Fibroblast of pulmonary artery (primary cell): Measurements from ENCODE around the gene FMN2.

ENCODE experiments used
- DNase-seq: peaks from one replicate; pipeline ENCODE4 v3.0.0-alpha.2; 2010; ENCODE audit warnings: low read depth
- H3K4me3 ChIP-seq: replicated peaks from 2 replicates; pipeline ENCODE4 v1.5.1; 2011; ENCODE audit warnings: low read depth, mild to moderate bottlenecking, control low read depth, low read length, moderate library complexity
- CTCF ChIP-seq: IDR thresholded peaks from 2 replicates; pipeline ENCODE4 v1.5.1; 2011; ENCODE audit warnings: mild to moderate bottlenecking, control low read depth, low read length, inconsistent platforms; ENCODE audit errors: missing control alignments

Gene FMN2

GRCh38 chr1:240362826-240363225 is 271.1 kb downstream of the FMN2 start:
- H3K4me3 ChIP-seq, result no peak overlapping the region
- no peak for TF ChIP-seq CTCF
- no peak for DNase-seq

- no peak for DNase-seq
- TF ChIP-seq CTCF, result no peak
- no peak overlapping the region for H3K4me3 ChIP-seq
Measured at GRCh38 chr1:240363315-240363714, 271.6 kb downstream of the FMN2 start.

GRCh38 chr1:240363914-240364313 is 272.2 kb downstream of the FMN2 start:
- no peak for TF ChIP-seq CTCF
- no peak overlapping the region for H3K4me3 ChIP-seq
- no peak for DNase-seq

GRCh38 chr1:240366636-240367035 is 275.0 kb downstream of the FMN2 start:
- no peak overlapping the region for H3K4me3 ChIP-seq
- TF ChIP-seq CTCF, result no peak
- DNase-seq, result no peak

- H3K4me3 ChIP-seq, result no peak overlapping the region
- DNase-seq, result no peak
- no peak for TF ChIP-seq CTCF
Measured at GRCh38 chr1:240385551-240385950, 293.9 kb downstream of the FMN2 start.

GRCh38 chr1:240385985-240386978 is 294.6 kb downstream of the FMN2 start:
- TF ChIP-seq CTCF, result no peak
- H3K4me3 ChIP-seq, result no peak overlapping the region
- DNase-seq, result peak; percentile 87

- TF ChIP-seq CTCF, result no peak
- no peak overlapping the region for H3K4me3 ChIP-seq
- DNase-seq, result no peak
Measured at GRCh38 chr1:240387051-240387450, 295.4 kb downstream of the FMN2 start.
